HEK293 (cell line): Measurements from ENCODE around the gene ADIG.
A peak's percentile ranks its signal among the peaks of the same experiment; 100 is the strongest.

Source experiments
- CTCF ChIA-PET: fragments of 350-600 bp; formaldehyde crosslinking; extraction: SDS; loops from one replicate; lab custom pipeline; 2021; ENCODE audit warnings: antibody characterized with exemption; lab: Yijun Ruan, JAX
- POLR2A ChIA-PET: fragments of 300-600 bp; formaldehyde crosslinking; extraction: SDS; loops from one replicate; lab custom pipeline; 2020; ENCODE audit warnings: antibody characterized with exemption, inconsistent platforms; lab: Yijun Ruan, JAX
- H3K27ac ChIP-seq: fragments of 200-500 bp; sonication (Bioruptor generic); 2 replicates; pipeline ENCODE4 v1.5.1; 2014; ENCODE audit warnings: low read depth, low read length, control low read depth, inconsistent platforms; ENCODE audit errors: extremely low read depth
- H3K36me3 ChIP-seq, 2 experiments: fragments of 200-500 bp in 1 of 2; sonication (Bioruptor generic) in 1 of 2; 1 replicate in 1 of 2; 2 replicates in 1 of 2; pipeline ENCODE4 v1.5.1; 2014 to 2017; ENCODE audit warnings: inconsistent platforms in 2 of 2, low read length in 2 of 2; ENCODE audit not compliant: control insufficient read depth in 2 of 2, insufficient read depth in 1 of 2
- H3K4me1 ChIP-seq: fragments of 200-500 bp; sonication (Bioruptor generic); 2 replicates; pipeline ENCODE4 v1.5.1; 2014; ENCODE audit warnings: mild to moderate bottlenecking, low read length, inconsistent platforms; ENCODE audit not compliant: control insufficient read depth, insufficient read depth
- H3K4me3 ChIP-seq: 2 replicates; pipeline ENCODE4 v1.5.1; 2011; ENCODE audit warnings: low read depth, mild to moderate bottlenecking, control low read depth, low read length, moderate library complexity
- H3K9me3 ChIP-seq: fragments of 200-500 bp; sonication (Bioruptor generic); 2 replicates; pipeline ENCODE4 v1.5.1; 2014; ENCODE audit warnings: low read depth, low read length, inconsistent platforms; ENCODE audit not compliant: control insufficient read depth, insufficient read depth
- EGR2 ChIP-seq: fragments of 450-650 bp; formaldehyde crosslinking; IDR thresholded peaks from 2 replicates; pipeline ENCODE4 v1.5.1; 2016; ENCODE audit warnings: low read depth, missing biosample characterization, missing genetic modification characterization
- KLF1 ChIP-seq: fragments of 450-650 bp; formaldehyde crosslinking; IDR thresholded peaks from 2 replicates; pipeline ENCODE4 v1.5.1; 2016; ENCODE audit warnings: missing biosample characterization, missing genetic modification characterization
- ZBTB17 ChIP-seq: fragments of 450-650 bp; formaldehyde crosslinking; IDR thresholded peaks from 2 replicates; pipeline ENCODE4 v1.5.1; 2016; ENCODE audit warnings: missing biosample characterization, missing genetic modification characterization
- ZBTB7A ChIP-seq: fragments of 450-650 bp; formaldehyde crosslinking; IDR thresholded peaks from 2 replicates; pipeline ENCODE4 v1.5.1; 2016; ENCODE audit warnings: low read depth, missing biosample characterization, missing genetic modification characterization
- ZFP3 ChIP-seq: fragments of 450-650 bp; formaldehyde crosslinking; IDR thresholded peaks from 2 replicates; pipeline ENCODE4 v1.5.1; 2016; ENCODE audit warnings: low read depth, missing biosample characterization, missing genetic modification characterization
- ZNF121 ChIP-seq: fragments of 450-650 bp; formaldehyde crosslinking; IDR thresholded peaks from 2 replicates; pipeline ENCODE4 v1.5.1; 2016; ENCODE audit warnings: missing biosample characterization, missing genetic modification characterization
- ZNF132 ChIP-seq: fragments of 450-650 bp; formaldehyde crosslinking; IDR thresholded peaks from 2 replicates; pipeline ENCODE4 v1.5.1; 2017; ENCODE audit warnings: missing biosample characterization, missing genetic modification characterization, borderline replicate concordance
- ZNF140 ChIP-seq: fragments of 450-650 bp; formaldehyde crosslinking; IDR thresholded peaks from 2 replicates; pipeline ENCODE4 v1.5.1; 2016; ENCODE audit warnings: missing biosample characterization, missing genetic modification characterization
- ZNF169 ChIP-seq: fragments of 450-650 bp; formaldehyde crosslinking; IDR thresholded peaks from 2 replicates; pipeline ENCODE4 v1.5.1; 2016; ENCODE audit warnings: missing biosample characterization, missing genetic modification characterization
- ZNF48 ChIP-seq: fragments of 450-650 bp; formaldehyde crosslinking; IDR thresholded peaks from 2 replicates; pipeline ENCODE4 v1.5.1; 2016; ENCODE audit warnings: missing biosample characterization, missing genetic modification characterization
- ZNF549 ChIP-seq: fragments of 450-650 bp; IDR thresholded peaks from 2 replicates; pipeline ENCODE4 v1.5.1; 2018; ENCODE audit warnings: missing biosample characterization, missing genetic modification characterization, mild to moderate bottlenecking, inconsistent platforms, moderate library complexity
- ZNF585B ChIP-seq: fragments of 450-650 bp; formaldehyde crosslinking; IDR thresholded peaks from 2 replicates; pipeline ENCODE4 v1.5.1; 2016; ENCODE audit warnings: missing biosample characterization, missing genetic modification characterization
- ZNF596 ChIP-seq: fragments of 450-650 bp; IDR thresholded peaks from 2 replicates; pipeline ENCODE4 v1.5.0; 2018; ENCODE audit warnings: missing biosample characterization, mild to moderate bottlenecking, missing genetic modification characterization, moderate library complexity
- ZNF629 ChIP-seq: fragments of 450-650 bp; formaldehyde crosslinking; IDR thresholded peaks from 2 replicates; pipeline ENCODE4 v1.5.1; 2017; ENCODE audit warnings: missing biosample characterization, missing genetic modification characterization
- ZNF768 ChIP-seq: fragments of 450-650 bp; formaldehyde crosslinking; IDR thresholded peaks from 2 replicates; pipeline ENCODE4 v1.5.1; 2018; ENCODE audit warnings: missing biosample characterization, mild to moderate bottlenecking, missing genetic modification characterization
- ZSCAN16 ChIP-seq: fragments of 450-650 bp; formaldehyde crosslinking; IDR thresholded peaks from 2 replicates; pipeline ENCODE4 v1.5.1; 2016; ENCODE audit warnings: missing biosample characterization, missing genetic modification characterization
- TF ChIP-seq, protein P1 (sequence below): fragments of 450-650 bp; formaldehyde crosslinking; IDR thresholded peaks from 2 replicates; pipeline ENCODE4 v1.5.1; 2016; ENCODE audit warnings: missing biosample characterization, missing genetic modification characterization
- TF ChIP-seq, protein P2 (sequence below): fragments of 450-650 bp; formaldehyde crosslinking; conservative IDR thresholded peaks from 2 replicates; pipeline ENCODE4 v1.5.1; 2016; ENCODE audit warnings: low read depth, missing biosample characterization, missing genetic modification characterization
- TF ChIP-seq, protein P3 (sequence below): fragments of 450-650 bp; formaldehyde crosslinking; IDR thresholded peaks from 2 replicates; pipeline ENCODE4 v1.5.1; 2016; ENCODE audit warnings: missing biosample characterization, missing genetic modification characterization, borderline replicate concordance
- TF ChIP-seq, protein P4 (sequence below): fragments of 450-650 bp; formaldehyde crosslinking; IDR thresholded peaks from 2 replicates; pipeline ENCODE4 v1.5.1; 2017; ENCODE audit warnings: missing biosample characterization, missing genetic modification characterization
- TF ChIP-seq, protein P5 (sequence below): fragments of 450-650 bp; formaldehyde crosslinking; IDR thresholded peaks from 2 replicates; pipeline ENCODE4 v1.5.1; 2017; ENCODE audit warnings: missing biosample characterization, missing genetic modification characterization
- TF ChIP-seq, protein P6 (sequence below): fragments of 450-650 bp; formaldehyde crosslinking; IDR thresholded peaks from 2 replicates; pipeline ENCODE4 v1.5.1; 2016; ENCODE audit warnings: missing biosample characterization, missing genetic modification characterization

The ADIG gene

DNA sequence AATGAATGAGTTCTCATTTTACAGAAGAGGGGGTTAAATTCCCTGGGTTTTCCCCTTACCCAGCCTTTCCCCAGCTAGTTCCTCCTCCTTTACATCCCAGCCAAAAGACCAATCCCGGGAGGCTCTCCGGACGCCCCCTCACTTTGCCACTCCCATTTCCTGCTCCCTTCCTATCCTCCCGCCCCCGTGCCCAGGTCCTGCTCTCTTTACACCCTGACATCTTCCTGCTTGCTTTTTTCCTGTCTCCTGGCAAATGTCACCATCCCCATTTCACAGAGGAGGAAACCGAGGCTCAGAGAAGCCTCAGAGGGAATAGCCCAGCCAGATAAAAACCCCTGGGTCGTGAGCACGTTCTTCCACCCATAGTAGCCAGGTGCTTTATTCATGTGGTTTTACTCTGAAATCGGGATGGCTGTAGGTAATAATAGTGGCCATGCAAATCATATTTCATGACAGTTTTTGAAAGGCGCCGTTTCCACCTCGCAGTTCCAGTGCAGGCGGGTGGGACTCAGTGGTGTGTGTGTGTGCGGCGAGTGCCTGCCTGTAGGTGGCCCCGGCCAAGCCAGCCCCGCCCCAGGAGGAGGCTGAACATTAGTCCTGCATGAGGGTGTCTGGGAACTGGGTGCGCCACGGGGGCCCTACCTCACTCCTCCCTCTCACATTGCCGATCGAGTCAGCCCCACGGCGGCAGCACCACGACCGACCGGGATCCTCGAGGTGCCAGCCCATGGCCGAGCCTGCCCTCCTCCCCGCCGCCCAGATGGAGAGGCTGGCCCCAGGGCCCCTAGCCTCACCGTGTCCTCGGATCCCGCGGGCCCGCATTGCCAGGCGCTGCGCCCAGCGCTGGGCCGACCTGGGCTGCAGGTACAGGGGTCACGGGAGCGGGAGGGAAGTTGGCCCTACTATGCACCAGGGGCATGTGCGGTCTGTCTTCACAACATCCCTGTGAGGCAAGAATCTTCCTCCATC, 20.5 kb downstream of the ADIG start, which contains the start of gene ARHGAP40 (continued):
- TF ChIP-seq, protein P1, sequence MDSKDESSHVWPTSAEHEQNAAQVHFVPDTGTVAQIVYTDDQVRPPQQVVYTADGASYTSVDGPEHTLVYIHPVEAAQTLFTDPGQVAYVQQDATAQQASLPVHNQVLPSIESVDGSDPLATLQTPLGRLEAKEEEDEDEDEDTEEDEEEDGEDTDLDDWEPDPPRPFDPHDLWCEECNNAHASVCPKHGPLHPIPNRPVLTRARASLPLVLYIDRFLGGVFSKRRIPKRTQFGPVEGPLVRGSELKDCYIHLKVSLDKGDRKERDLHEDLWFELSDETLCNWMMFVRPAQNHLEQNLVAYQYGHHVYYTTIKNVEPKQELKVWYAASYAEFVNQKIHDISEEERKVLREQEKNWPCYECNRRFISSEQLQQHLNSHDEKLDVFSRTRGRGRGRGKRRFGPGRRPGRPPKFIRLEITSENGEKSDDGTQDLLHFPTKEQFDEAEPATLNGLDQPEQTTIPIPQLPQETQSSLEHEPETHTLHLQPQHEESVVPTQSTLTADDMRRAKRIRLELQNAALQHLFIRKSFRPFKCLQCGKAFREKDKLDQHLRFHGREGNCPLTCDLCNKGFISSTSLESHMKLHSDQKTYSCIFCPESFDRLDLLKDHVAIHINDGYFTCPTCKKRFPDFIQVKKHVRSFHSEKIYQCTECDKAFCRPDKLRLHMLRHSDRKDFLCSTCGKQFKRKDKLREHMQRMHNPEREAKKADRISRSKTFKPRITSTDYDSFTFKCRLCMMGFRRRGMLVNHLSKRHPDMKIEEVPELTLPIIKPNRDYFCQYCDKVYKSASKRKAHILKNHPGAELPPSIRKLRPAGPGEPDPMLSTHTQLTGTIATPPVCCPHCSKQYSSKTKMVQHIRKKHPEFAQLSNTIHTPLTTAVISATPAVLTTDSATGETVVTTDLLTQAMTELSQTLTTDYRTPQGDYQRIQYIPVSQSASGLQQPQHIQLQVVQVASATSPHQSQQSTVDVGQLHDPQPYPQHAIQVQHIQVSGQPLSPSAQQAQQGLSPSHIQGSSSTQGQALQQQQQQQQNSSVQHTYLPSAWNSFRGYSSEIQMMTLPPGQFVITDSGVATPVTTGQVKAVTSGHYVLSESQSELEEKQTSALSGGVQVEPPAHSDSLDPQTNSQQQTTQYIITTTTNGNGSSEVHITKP (tag by site-specific recombination) = peak; percentile 55
- peak; percentile 68 for TF ChIP-seq KLF1 (tag by site-specific recombination)
- TF ChIP-seq ZNF48 = no peak
- TF ChIP-seq, protein P2, sequence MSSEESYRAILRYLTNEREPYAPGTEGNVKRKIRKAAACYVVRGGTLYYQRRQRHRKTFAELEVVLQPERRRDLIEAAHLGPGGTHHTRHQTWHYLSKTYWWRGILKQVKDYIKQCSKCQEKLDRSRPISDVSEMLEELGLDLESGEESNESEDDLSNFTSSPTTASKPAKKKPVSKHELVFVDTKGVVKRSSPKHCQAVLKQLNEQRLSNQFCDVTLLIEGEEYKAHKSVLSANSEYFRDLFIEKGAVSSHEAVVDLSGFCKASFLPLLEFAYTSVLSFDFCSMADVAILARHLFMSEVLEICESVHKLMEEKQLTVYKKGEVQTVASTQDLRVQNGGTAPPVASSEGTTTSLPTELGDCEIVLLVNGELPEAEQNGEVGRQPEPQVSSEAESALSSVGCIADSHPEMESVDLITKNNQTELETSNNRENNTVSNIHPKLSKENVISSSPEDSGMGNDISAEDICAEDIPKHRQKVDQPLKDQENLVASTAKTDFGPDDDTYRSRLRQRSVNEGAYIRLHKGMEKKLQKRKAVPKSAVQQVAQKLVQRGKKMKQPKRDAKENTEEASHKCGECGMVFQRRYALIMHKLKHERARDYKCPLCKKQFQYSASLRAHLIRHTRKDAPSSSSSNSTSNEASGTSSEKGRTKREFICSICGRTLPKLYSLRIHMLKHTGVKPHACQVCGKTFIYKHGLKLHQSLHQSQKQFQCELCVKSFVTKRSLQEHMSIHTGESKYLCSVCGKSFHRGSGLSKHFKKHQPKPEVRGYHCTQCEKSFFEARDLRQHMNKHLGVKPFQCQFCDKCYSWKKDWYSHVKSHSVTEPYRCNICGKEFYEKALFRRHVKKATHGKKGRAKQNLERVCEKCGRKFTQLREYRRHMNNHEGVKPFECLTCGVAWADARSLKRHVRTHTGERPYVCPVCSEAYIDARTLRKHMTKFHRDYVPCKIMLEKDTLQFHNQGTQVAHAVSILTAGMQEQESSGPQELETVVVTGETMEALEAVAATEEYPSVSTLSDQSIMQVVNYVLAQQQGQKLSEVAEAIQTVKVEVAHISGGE (tag by site-specific recombination) = no peak
- TF ChIP-seq ZBTB17 (tag by site-specific recombination) = peak; percentile 40
- TF ChIP-seq, protein P3, sequence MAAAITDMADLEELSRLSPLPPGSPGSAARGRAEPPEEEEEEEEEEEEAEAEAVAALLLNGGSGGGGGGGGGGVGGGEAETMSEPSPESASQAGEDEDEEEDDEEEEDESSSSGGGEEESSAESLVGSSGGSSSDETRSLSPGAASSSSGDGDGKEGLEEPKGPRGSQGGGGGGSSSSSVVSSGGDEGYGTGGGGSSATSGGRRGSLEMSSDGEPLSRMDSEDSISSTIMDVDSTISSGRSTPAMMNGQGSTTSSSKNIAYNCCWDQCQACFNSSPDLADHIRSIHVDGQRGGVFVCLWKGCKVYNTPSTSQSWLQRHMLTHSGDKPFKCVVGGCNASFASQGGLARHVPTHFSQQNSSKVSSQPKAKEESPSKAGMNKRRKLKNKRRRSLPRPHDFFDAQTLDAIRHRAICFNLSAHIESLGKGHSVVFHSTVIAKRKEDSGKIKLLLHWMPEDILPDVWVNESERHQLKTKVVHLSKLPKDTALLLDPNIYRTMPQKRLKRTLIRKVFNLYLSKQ (tag by site-specific recombination) = no peak
- no peak for TF ChIP-seq ZFP3 (tag by site-specific recombination)
- 0 out of 2 replicates have a peak, but pooled peaks have one; percentile 19 for TF ChIP-seq ZNF629
- peak; percentile 72 for TF ChIP-seq EGR2 (tag by site-specific recombination)

DNA sequence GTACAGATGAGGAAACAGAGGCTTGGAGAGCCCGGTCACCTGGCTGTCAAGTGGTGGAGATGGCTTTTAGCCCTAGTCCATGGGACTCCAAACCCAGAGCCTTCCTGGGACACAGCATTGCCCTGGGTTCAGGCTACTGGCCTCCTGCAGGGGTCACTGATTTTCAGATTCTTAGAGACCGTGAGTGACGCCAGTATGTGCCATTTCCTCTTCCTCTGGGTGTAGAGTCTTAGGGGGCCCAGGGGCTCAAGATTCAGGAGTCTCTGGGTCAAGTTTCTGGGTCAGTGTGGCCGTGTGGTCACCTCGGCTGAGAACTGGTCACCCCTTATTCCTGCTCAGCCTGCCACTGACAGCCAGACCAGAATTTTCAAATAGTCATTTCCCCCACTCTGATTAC, 21.2 kb downstream of the ADIG start:
- ChIA-PET POLR2A (no interaction called here), CTCF (no interaction called here)
- H3K36me3 ChIP-seq = no peaks in the 10 kb centered on the region
- H3K27ac ChIP-seq = no peak overlapping the region
- H3K4me3 ChIP-seq = no peak overlapping the region
- H3K9me3 ChIP-seq = no peaks in the 10 kb centered on the region
- H3K4me1 ChIP-seq = no peaks in the 10 kb centered on the region; the same call in 1 of the 2 replicates
- no peak for TF ChIP-seq ZBTB7A (tag by site-specific recombination)
- TF ChIP-seq, protein P4, sequence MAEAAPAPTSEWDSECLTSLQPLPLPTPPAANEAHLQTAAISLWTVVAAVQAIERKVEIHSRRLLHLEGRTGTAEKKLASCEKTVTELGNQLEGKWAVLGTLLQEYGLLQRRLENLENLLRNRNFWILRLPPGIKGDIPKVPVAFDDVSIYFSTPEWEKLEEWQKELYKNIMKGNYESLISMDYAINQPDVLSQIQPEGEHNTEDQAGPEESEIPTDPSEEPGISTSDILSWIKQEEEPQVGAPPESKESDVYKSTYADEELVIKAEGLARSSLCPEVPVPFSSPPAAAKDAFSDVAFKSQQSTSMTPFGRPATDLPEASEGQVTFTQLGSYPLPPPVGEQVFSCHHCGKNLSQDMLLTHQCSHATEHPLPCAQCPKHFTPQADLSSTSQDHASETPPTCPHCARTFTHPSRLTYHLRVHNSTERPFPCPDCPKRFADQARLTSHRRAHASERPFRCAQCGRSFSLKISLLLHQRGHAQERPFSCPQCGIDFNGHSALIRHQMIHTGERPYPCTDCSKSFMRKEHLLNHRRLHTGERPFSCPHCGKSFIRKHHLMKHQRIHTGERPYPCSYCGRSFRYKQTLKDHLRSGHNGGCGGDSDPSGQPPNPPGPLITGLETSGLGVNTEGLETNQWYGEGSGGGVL (tag by site-specific recombination) = no peak
- TF ChIP-seq ZNF121 = no peak
- no peak for TF ChIP-seq ZNF585B (tag by site-specific recombination)
- no peak for TF ChIP-seq ZNF629
- TF ChIP-seq ZNF549 (tag by site-specific recombination) = no peak
- no peak for TF ChIP-seq ZNF140 (tag by site-specific recombination)
- no peak for TF ChIP-seq ZNF768 (tag by site-specific recombination)
- TF ChIP-seq ZNF169 (tag by site-specific recombination) = no peak
- TF ChIP-seq, protein P5, sequence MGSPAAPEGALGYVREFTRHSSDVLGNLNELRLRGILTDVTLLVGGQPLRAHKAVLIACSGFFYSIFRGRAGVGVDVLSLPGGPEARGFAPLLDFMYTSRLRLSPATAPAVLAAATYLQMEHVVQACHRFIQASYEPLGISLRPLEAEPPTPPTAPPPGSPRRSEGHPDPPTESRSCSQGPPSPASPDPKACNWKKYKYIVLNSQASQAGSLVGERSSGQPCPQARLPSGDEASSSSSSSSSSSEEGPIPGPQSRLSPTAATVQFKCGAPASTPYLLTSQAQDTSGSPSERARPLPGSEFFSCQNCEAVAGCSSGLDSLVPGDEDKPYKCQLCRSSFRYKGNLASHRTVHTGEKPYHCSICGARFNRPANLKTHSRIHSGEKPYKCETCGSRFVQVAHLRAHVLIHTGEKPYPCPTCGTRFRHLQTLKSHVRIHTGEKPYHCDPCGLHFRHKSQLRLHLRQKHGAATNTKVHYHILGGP (tag by site-specific recombination) = no peak
- TF ChIP-seq ZNF132 = no peak
- no peak for TF ChIP-seq ZNF596 (tag by site-specific recombination)
- TF ChIP-seq, protein P6, sequence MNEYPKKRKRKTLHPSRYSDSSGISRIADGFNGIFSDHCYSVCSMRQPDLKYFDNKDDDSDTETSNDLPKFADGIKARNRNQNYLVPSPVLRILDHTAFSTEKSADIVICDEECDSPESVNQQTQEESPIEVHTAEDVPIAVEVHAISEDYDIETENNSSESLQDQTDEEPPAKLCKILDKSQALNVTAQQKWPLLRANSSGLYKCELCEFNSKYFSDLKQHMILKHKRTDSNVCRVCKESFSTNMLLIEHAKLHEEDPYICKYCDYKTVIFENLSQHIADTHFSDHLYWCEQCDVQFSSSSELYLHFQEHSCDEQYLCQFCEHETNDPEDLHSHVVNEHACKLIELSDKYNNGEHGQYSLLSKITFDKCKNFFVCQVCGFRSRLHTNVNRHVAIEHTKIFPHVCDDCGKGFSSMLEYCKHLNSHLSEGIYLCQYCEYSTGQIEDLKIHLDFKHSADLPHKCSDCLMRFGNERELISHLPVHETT = no peak
- TF ChIP-seq ZSCAN16 (tag by site-specific recombination) = no peak
